ENCODE results near the gene TUSC2. TPM values are rescaled to one million over a fixed set of nuclear protein-coding genes. Genes with fewer than 3 reads are reported as not detected.

TUSC2 gene
- total and polyA plus RNA-seq, 2 donors (not counting 1 experiment from before 2014, with no cell fraction given), result 28.2 to 29.3 TPM

- Mint-ChIP-seq H3K9me3 (ENCODE audit: insufficient read depth) (no peaks in the 10 kb centered on the region), H3K27ac (peak overlapping the region; percentile 50), H3K4me3 (peak overlapping the region; percentile 34), H3K27me3 (no peaks in the 10 kb centered on the region), H3K4me1 (peaks cover 40% of the 10 kb centered on the region)
- no peak overlapping the region for H2AFZ ChIP-seq (ENCODE audit: insufficient read depth, low read depth, low read length, poor library complexity, severe bottlenecking)
- no peak for TF ChIP-seq CTCF (IDR thresholded peaks at IDR 0.05)
- TF ChIP-seq EZH2 (IDR thresholded peaks at IDR 0.05; ENCODE audit: borderline replicate concordance, insufficient read depth, low read depth, low read length, poor library complexity, severe bottlenecking), result no peak
- CTCF ChIA-PET, result interaction anchor here (3.4 kb wide), 1 partner anchor 11 kb away, joined by 22 read pairs; the partner anchor contains the start of gene HYAL2
- peaks cover 0 to 47% of the 10 kb centered on the region in 2 experiments for H3K36me3 ChIP-seq (replicated peaks in 1 of 2; ENCODE audit: control extremely low read depth in 1 of 2, control insufficient read depth in 1 of 2, extremely low read depth in 1 of 2, insufficient read depth in 2 of 2, low read length in 1 of 2)
- H3K9me3 ChIP-seq (ENCODE audit: control extremely low read depth in 1 of 3, control insufficient read depth in 2 of 3, insufficient read depth in 1 of 3, low read length in 2 of 3), result no peaks in the 10 kb centered on the region
- H3K27ac ChIP-seq (ENCODE audit: low read length in 2 of 2), result peak overlapping the region in 1 of 2 donors; percentile 63
- POLR2A ChIA-PET, result no interaction called here
- DNase-seq, result no peak
- intact Hi-C loops (cut with micrococcal nuclease), result loop anchor here (5.0 kb wide), 1 partner anchor 97 kb away; the partner anchor contains the start of gene GNAI2
- H3K79me2 ChIP-seq (ENCODE audit: control insufficient read depth, insufficient read depth, low read length), result peaks cover 76% of the 10 kb centered on the region
- no peak for ATAC-seq (ENCODE audit: low read depth)
- peaks cover 25 to 52% of the 10 kb centered on the region in 2 donors for H3K4me1 ChIP-seq (ENCODE audit: control insufficient read depth in 2 of 2, insufficient read depth in 2 of 2, low read length in 2 of 2)
- H4K20me1 ChIP-seq (ENCODE audit: control insufficient read depth, insufficient read depth, low read length, poor library complexity, severe bottlenecking), result peaks cover 47% of the 10 kb centered on the region
- H3K4me3 ChIP-seq (ENCODE audit: control extremely low read depth in 1 of 5, extremely low read depth in 1 of 5, insufficient read depth in 1 of 5, low read depth in 2 of 5, low read length in 4 of 5), result no peak overlapping the region
- H3K27me3 ChIP-seq (replicated peaks in 1 of 4; ENCODE audit: control extremely low read depth in 1 of 4, control insufficient read depth in 3 of 4, insufficient read depth in 4 of 4, low read length in 3 of 4), result no peaks in the 10 kb centered on the region
- WGBS (ENCODE audit: insufficient coverage), result 89% methylated on average over 5 of the region's 5 CpGs
- H3K9ac ChIP-seq (ENCODE audit: low read length), result no peak overlapping the region
- no peak overlapping the region for H3K4me2 ChIP-seq (replicated peaks; ENCODE audit: low read depth, low read length, poor library complexity, severe bottlenecking)
Observed at GRCh38 chr3:50334339-50335075, 6.5 kb upstream of the TUSC2 start.

- Mint-ChIP-seq H3K27ac (peak overlapping the region; percentile 6), H3K4me1 (peaks cover 36% of the 10 kb centered on the region), H3K9me3 (ENCODE audit: insufficient read depth) (no peaks in the 10 kb centered on the region), H3K27me3 (no peaks in the 10 kb centered on the region), H3K4me3 (no peak overlapping the region)
- ChIA-PET POLR2A (no interaction called here), CTCF (interaction anchor here (1.0 kb wide), 1 partner anchor 16 kb away, joined by 3 read pairs; the partner anchor contains the start of gene NPRL2)
- peak overlapping the region in 1 of 2 donors; percentile 63 for H3K27ac ChIP-seq (ENCODE audit: low read length in 2 of 2)
- no peaks in the 10 kb centered on the region for H3K9me3 ChIP-seq (ENCODE audit: control extremely low read depth in 1 of 3, control insufficient read depth in 2 of 3, insufficient read depth in 1 of 3, low read length in 2 of 3)
- H3K36me3 ChIP-seq (replicated peaks in 1 of 2; ENCODE audit: control extremely low read depth in 1 of 2, control insufficient read depth in 1 of 2, extremely low read depth in 1 of 2, insufficient read depth in 2 of 2, low read length in 1 of 2), result peaks cover 0 to 51% of the 10 kb centered on the region in 2 experiments
- intact Hi-C loops (cut with micrococcal nuclease), result no loop called here
- WGBS (ENCODE audit: insufficient coverage), result 82% methylated on average over 10 of the region's 12 CpGs
- no peak for DNase-seq
- H3K79me2 ChIP-seq (ENCODE audit: control insufficient read depth, insufficient read depth, low read length), result peaks cover 69% of the 10 kb centered on the region
- H2AFZ ChIP-seq (ENCODE audit: insufficient read depth, low read depth, low read length, poor library complexity, severe bottlenecking), result no peak overlapping the region
- TF ChIP-seq EZH2 (IDR thresholded peaks at IDR 0.05; ENCODE audit: borderline replicate concordance, insufficient read depth, low read depth, low read length, poor library complexity, severe bottlenecking) (no peak), CTCF (IDR thresholded peaks at IDR 0.05) (no peak)
- peaks cover 19 to 46% of the 10 kb centered on the region in 2 donors for H3K4me1 ChIP-seq (ENCODE audit: control insufficient read depth in 2 of 2, insufficient read depth in 2 of 2, low read length in 2 of 2)
- H3K4me3 ChIP-seq (ENCODE audit: control extremely low read depth in 1 of 5, extremely low read depth in 1 of 5, insufficient read depth in 1 of 5, low read depth in 2 of 5, low read length in 4 of 5), result no peak overlapping the region
- peaks cover 47% of the 10 kb centered on the region for H4K20me1 ChIP-seq (ENCODE audit: control insufficient read depth, insufficient read depth, low read length, poor library complexity, severe bottlenecking)
- ATAC-seq (ENCODE audit: low read depth), result no peak
- no peak overlapping the region for H3K9ac ChIP-seq (ENCODE audit: low read length)
- H3K4me2 ChIP-seq (replicated peaks; ENCODE audit: low read depth, low read length, poor library complexity, severe bottlenecking), result no peak overlapping the region
- no peaks in the 10 kb centered on the region for H3K27me3 ChIP-seq (replicated peaks in 1 of 4; ENCODE audit: control extremely low read depth in 1 of 4, control insufficient read depth in 3 of 4, insufficient read depth in 4 of 4, low read length in 3 of 4)
Observed at GRCh38 chr3:50333744-50334328, 5.8 kb upstream of the TUSC2 start.
